ENCODE measurements around the gene ERICH2.

DNA sequence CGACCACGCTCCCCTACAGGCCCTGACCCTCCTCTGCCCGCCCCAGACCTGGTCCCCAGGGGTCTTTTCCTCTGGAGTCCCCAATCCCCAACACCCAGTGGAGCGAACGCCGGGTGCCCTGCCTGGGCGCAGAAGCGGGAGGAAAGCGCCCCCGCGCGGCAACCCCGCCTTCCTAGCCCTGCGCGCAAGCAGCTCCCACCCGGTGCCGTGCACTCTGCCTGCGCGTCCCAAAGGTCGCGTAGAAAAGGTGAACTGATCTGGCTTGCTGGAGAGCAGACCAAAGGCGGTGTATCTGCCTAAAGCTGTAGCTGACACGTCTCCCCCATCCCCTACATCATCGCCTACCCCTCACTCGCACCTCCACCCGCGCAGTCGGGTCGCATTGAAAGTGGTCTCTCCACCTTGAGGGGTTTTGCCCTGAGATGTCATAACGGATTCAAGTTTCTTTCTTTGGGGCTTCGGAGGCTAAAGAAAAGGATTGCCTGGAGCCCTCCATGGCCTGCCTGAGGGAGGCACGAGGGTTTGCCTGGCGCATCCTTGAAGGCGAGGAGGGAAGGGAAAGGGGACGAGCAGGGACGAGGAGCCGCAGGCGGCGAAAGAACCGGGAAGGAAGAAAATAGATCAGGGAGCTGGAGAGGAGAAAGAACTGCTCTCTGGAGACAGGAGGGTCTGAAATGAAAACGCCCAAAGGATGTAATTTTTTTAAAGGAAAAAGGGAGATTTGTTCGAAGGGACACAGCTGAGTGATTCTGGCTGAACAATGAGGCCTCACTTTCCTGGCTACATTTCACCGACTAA lies 52.3 kb downstream of the ERICH2 start:
- TF ChIP-seq, protein P1, sequence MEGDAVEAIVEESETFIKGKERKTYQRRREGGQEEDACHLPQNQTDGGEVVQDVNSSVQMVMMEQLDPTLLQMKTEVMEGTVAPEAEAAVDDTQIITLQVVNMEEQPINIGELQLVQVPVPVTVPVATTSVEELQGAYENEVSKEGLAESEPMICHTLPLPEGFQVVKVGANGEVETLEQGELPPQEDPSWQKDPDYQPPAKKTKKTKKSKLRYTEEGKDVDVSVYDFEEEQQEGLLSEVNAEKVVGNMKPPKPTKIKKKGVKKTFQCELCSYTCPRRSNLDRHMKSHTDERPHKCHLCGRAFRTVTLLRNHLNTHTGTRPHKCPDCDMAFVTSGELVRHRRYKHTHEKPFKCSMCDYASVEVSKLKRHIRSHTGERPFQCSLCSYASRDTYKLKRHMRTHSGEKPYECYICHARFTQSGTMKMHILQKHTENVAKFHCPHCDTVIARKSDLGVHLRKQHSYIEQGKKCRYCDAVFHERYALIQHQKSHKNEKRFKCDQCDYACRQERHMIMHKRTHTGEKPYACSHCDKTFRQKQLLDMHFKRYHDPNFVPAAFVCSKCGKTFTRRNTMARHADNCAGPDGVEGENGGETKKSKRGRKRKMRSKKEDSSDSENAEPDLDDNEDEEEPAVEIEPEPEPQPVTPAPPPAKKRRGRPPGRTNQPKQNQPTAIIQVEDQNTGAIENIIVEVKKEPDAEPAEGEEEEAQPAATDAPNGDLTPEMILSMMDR (IDR thresholded peaks at IDR 0.05), result no peak
- no peak for TF ChIP-seq POLR2A (IDR thresholded peaks at IDR 0.05)

Data from Peyer's patch (tissue), 4 donors.